HG02571 (cell line): ENCODE results near the gene TLE2.

Experiments
- ATAC-seq: cut with Tn5 transposase; IDR thresholded peaks from one replicate; pipeline ENCODE4 v1.9.1; 2021; ENCODE audit warnings: mild to moderate bottlenecking, moderate library complexity; ENCODE audit not compliant: unreplicated experiment

Gene TLE2

DNA sequence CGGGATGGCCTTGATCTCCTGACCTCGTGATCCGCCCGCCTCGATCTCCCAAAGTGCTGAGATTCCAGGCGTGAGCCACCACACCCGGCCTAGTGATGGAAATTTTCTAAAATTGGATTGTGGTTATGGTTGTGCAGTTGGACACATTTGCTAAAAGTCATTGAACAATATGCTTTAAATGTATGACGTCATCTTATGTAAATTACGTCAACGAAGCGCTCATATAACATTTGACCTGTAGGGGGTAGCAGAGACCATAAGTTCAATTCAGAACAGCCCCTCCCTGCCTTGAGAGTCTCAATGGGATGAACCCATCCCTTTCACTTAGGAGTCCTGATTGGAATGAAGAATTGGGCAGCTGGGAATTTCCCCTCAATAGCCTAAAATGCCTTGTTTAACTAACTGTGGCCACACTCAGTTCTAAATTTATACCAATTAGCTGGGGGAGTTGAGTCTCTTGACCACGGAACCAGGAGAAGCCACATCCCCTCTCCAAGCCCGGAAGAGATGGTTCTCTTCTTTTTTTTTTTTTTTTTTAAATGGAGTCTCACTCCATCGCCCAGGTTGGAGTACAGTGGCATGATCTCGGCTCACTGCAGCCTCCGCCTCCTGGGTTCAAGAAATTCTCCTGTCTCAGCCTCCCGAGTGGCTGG is 66.9 kb downstream of the TLE2 start:
- ATAC-seq, result no peak

DNA sequence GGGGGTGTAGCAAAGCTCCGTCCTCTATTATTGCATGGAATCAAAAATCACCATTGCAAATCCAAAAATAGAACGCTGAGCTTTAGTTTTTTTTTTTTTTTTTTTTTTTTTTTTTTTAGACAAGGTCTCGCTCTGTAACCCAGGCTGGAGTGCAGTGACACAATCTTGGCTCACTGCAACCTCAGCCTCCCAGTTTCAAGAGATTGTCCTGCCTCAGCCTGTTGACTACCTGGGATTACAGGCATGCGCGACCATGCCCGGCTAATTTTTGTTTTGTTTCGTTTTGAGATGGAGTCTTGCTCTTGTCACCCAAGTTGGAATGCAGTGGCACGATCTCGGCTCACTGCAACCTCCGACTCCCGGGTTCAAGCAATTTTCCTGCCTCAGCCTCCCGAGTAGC is 69.0 kb downstream of the TLE2 start:
- no peak for ATAC-seq

DNA sequence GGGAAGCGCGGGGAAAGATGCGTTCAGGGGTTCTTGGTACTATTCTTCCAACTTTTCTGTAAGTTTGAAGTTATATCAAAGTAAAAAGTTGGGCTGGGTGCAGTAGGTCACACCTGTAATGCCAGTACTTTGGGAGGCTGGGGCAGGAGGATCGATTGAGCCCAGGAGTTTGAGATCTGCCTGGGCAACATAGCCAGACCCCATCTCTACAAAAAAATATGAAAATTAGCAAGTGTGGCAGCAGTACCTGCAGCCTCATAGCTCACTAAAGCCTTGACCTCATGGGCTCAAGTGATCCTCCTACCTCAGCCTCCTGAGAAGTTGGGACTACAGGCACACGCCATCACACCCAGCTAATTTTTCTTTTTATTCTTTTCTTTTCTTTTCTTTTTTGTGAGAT is 71.9 kb downstream of the TLE2 start:
- no peak for ATAC-seq

DNA sequence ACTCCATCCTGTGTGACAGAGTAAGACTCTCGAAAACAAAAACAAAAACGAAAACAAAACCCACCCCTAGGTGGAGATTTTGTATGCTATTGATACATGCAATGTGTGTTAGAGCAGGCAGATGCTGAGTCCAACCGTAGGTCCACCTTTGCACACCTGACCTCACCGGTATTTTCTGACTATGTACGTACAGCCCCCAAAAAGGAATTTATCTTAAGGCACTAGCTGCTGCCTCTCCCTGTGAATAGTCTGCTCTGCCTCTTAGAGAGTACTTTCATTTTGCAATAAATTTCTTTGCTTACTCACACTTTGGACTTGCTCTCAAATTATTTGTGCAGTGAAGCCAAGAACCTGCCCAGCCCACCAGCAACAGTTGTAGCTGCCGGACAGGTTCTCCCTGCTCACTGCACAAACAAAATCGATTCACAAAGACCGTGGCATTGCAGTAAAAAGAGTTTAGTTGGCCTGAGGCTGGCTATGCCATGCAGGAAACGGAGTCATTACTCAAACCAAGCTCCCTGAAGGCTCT is 76.1 kb downstream of the TLE2 start:
- no peak for ATAC-seq

DNA sequence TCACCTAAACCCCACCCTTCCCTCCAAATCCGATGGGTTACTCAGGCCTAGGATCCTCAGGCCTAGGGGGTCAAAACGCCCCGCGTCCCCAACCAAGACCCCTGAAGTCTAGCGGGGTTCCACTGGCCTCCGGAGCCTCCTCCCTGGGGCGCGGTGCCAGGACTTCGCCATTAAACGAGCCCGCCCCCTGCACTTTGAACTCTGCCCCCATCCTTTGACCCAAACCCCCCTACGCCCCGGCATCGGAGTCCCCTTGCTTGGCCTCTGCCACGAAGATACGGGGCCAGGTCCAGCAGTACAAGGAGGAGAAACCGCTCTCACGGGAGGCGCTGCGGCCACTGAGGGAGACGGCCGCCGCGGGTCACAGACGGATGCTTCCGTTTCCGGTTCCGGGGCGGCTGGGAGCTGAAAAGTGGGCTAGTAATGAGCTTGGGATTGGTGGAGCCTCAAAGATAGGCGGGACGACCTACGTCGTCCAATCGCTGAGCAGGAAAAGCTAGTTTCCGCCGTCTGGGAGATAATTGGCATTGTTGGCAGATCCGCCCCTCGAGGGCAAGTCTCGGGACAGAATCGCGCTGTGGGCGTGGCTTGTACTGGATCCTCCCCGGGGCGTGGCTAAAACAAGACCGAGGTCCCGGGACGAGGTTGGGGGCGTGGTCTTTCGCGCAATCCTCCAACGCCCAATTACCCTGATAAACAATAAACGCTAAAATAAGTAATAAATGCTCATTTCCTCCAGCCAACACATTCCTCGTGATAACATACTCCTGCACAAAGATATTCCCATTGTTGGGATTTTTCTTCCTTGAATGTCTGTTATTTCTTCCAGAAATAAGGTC is 78.6 kb downstream of the TLE2 start:
- ATAC-seq, result peak; percentile 93

DNA sequence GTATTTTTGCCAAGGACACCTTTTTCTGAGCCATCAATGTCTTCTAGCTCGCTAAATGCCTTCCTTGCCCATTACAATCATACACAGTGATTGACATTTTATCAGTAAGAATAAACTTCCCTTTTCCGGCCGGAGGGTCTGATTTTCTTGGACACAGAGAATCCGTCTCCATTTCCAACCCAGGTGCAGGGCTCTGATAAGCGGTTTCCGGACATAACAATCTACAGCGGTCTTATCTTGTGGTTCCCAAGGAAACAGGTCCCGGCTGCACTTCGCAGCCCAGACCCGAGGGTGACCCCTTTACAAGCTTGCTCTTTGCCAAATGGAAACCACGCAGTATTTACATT is 79.2 kb downstream of the TLE2 start:
- ATAC-seq, result no peak
